Naive thymus-derived CD8-positive, alpha-beta T cell (primary cell): ENCODE results near the gene AFAP1. TPM values are rescaled to one million over a fixed set of nuclear protein-coding genes. Genes with fewer than 3 reads are reported as not detected.

Experiments
- ATAC-seq, 2 donors: fragments of 150-1000 bp; cut with Tn5 transposase in 1 of 2; sonication (Bioruptor Pico), chemical (Tn5 transposase) in 1 of 2; 1 replicate in 1 of 2; 2 replicates in 1 of 2; pipeline ENCODE4 v1.10.0; 2021; ENCODE audit warnings: mild to moderate bottlenecking in 2 of 2, moderate library complexity in 2 of 2
- POLR2A ChIA-PET: fragments of 350-600 bp; sonication (Branson Sonifier 250); formaldehyde crosslinking; loops from one replicate; lab custom pipeline; 2021; ENCODE audit warnings: antibody characterized with exemption; lab: Charles Lee
- DNase-seq, 10 donors: peaks; one replicate each; pipeline versions ENCODE4 v3.0.0 to v3.0.0-alpha.2; 2020 to 2022
- H3K27ac Mint-ChIP-seq, 10 donors: one replicate each; pipeline ENCODE4 v1.8.0; 2020 to 2022; ENCODE audit warnings: mild to moderate bottlenecking in 10 of 10, mixed read lengths in 10 of 10, moderate library complexity in 4 of 10, inconsistent platforms in 1 of 10
- H3K27me3 Mint-ChIP-seq, 5 donors: one replicate each; pipeline ENCODE4 v1.8.0; 2021 to 2022; ENCODE audit warnings: mixed read lengths in 5 of 5
- H3K36me3 Mint-ChIP-seq, 3 donors: one replicate each; pipeline ENCODE4 v1.8.0; 2020 to 2022; ENCODE audit warnings: mixed read lengths in 3 of 3, mild to moderate bottlenecking in 2 of 3, inconsistent platforms in 1 of 3
- H3K4me1 Mint-ChIP-seq, 4 donors: one replicate each; pipeline ENCODE4 v1.8.0; 2021 to 2022; ENCODE audit warnings: mixed read lengths in 4 of 4
- H3K4me3 Mint-ChIP-seq, 10 donors: one replicate each; pipeline ENCODE4 v1.8.0; 2020 to 2022; ENCODE audit warnings: mild to moderate bottlenecking in 10 of 10, mixed read lengths in 10 of 10, moderate library complexity in 6 of 10, inconsistent platforms in 1 of 10
- H3K9me3 Mint-ChIP-seq, 9 donors: one replicate each; pipeline ENCODE4 v1.8.0; 2020 to 2022; ENCODE audit warnings: mixed read lengths in 9 of 9, mild to moderate bottlenecking in 3 of 9, inconsistent platforms in 1 of 9, moderate library complexity in 1 of 9
- polyA plus RNA-seq, 3 donors: library from polyadenylated mRNA; unstranded; fragments of 300-500 nt; fragmentation: Illumina TruSeq; gene quantifications; one replicate each; pipeline ENCODE4 v1.2.3, GENCODE V29; 2021
- total RNA-seq, 8 experiments: library from RNA in 2 of 8; stranded (reverse) in 2 of 8; gene quantifications; one replicate each; pipeline ENCODE4 v1.2.3 and lab custom pipeline; 2021 to 2026

The AFAP1 gene
- total and polyA plus RNA-seq, 5 experiments from 2014 or later, result 0.90 to 7.6 (median 3.3) TPM

DNA sequence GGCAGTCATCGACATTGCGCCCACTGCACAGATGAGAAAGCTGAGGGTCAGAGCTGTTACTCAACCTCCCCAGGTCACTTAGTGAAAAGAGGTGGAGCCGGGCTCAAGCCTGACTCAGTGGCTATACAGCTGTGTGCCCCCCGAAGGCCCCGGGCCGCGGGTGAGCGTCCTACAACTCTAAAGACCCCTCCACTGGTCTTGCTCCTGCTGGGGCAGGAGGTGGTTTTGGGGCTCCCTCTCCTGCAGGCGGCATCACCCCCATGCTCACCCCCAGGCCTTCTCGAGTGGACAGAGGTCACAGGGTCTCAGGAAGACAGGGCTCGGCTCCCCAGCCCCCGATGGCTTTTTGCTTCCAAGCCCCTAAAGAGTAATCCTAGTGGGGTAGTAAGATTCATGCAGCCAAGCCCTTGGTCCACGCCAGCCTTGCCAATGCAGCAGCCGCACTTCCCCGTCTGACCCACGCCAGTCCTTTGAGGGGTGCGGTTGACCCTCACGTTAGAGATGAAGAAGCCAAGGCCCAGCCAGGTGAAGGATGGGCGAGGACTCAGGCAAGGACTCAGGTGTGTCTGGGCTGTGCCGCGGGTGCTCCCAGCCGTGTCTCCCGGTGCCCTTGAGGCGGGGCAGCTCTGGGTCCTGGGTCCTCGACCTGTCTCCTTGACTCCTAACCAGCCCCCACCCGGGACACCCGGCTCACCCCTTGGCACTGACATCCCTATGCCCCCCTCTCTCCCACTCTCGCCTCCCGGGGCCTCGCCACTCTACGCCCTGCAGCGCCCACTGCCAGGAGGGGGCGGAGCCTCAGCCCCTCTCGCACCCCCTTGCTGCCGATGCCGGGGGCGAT lies 200.4 kb downstream of the AFAP1 start:
- Mint-ChIP-seq H3K4me3 (no peak overlapping the region), H3K27ac (peak overlapping the region in 1 of 10 donors; percentile 29), H3K36me3 (no peaks in the 10 kb centered on the region), H3K9me3 (no peaks in the 10 kb centered on the region), H3K27me3 (no peaks in the 10 kb centered on the region), H3K4me1 (peaks cover 0 to 4% (median 2%) of the 10 kb centered on the region in 4 donors)
- no peak for DNase-seq
- POLR2A ChIA-PET, result no interaction called here
- no peak for ATAC-seq

DNA sequence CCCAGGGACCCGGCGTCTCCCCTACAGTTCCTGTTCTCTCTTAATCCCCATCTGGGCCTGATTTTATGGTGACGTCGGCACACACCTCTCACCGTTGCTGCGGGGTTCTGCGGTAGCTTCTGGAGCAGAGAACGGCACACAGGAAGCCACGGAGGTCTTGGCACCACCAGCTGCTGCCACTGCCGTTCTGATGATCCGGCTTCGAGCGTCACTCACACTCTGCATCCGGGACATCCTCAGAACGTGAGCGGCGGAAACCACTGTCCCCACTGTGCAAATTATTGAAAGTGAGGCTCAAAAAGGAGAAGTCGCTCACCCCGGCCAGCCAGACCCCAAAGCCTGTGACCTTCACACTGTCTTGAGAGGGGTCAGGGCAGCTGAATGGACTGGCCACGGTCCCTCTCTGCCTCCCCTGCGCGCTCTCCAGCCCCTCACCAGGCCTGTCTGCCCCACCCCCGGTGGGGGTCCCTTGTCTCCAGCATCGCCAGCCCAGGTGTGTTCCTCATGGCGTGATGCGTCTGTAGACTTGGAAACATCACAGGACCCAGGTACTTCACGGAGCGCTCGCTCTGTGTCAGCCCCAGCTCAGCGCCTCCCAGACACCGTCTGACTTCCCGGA lies 201.1 kb downstream of the AFAP1 start:
- H3K4me1 Mint-ChIP-seq, result no peaks in the 10 kb centered on the region
- DNase-seq (peak in 1 of 10 donors; percentile 31), ATAC-seq (peak in 1 of 2 donors; percentile 56)
- no peaks in the 10 kb centered on the region for H3K36me3 Mint-ChIP-seq
- H3K9me3 Mint-ChIP-seq, result no peaks in the 10 kb centered on the region
- H3K27ac Mint-ChIP-seq, result peak overlapping the region in 3 of 10 donors; percentile 29 to 73 (median 34)
- POLR2A ChIA-PET, result no interaction called here
- no peak overlapping the region for H3K4me3 Mint-ChIP-seq
- H3K27me3 Mint-ChIP-seq, result no peaks in the 10 kb centered on the region

DNA sequence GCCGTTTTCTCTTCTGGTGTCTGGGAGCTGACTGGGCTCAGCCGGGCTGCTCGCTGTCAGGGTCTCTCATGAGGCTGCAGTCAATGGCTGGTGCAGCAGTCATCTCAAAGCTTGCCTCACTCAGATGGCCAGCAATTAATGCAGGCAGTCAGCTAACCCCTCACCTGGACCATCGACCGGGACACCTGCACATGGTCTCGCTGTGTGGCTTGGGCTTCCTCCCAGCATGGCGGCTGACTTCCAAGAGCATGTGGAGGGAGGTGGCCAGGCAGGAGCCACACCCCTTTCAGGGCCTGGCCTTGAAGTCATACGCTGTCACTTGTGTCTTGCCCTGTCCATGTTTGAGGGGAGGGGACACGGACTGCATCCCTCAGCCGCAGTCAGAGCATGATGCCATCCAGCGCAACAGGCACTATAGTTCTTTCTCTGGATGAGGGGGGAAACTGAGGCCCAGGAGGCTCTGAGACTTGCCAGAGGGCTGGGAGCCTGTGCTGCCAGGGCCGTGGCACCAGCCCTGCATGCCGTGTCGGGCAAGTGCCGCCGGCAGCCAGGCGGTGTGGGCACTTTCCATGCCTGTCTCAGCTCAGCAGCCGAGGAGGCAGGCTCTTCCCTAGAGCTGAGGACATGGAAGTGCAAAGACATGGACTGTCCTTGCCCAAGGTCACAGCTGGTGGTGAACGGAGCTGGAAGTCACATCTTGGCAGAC lies 201.8 kb downstream of the AFAP1 start:
- ATAC-seq (no peak), DNase-seq (no peak)
- H3K36me3 Mint-ChIP-seq, result no peaks in the 10 kb centered on the region
- no peaks in the 10 kb centered on the region for H3K4me1 Mint-ChIP-seq
- peak overlapping the region in 2 of 10 donors; percentile 18 to 34 for H3K27ac Mint-ChIP-seq
- H3K4me3 Mint-ChIP-seq, result no peak overlapping the region
- no peaks in the 10 kb centered on the region for H3K9me3 Mint-ChIP-seq
- no peaks in the 10 kb centered on the region for H3K27me3 Mint-ChIP-seq
- POLR2A ChIA-PET, result no interaction called here

GRCh38 chr4:7737268-7737645 lies 202.4 kb downstream of the AFAP1 start:
- no peaks in the 10 kb centered on the region for H3K4me1 Mint-ChIP-seq
- no peak overlapping the region for H3K27ac Mint-ChIP-seq
- no peaks in the 10 kb centered on the region for H3K36me3 Mint-ChIP-seq
- H3K9me3 Mint-ChIP-seq, result no peaks in the 10 kb centered on the region
- ATAC-seq (no peak), DNase-seq (no peak)
- no peaks in the 10 kb centered on the region for H3K27me3 Mint-ChIP-seq
- no peak overlapping the region for H3K4me3 Mint-ChIP-seq
- POLR2A ChIA-PET, result no interaction called here

DNA sequence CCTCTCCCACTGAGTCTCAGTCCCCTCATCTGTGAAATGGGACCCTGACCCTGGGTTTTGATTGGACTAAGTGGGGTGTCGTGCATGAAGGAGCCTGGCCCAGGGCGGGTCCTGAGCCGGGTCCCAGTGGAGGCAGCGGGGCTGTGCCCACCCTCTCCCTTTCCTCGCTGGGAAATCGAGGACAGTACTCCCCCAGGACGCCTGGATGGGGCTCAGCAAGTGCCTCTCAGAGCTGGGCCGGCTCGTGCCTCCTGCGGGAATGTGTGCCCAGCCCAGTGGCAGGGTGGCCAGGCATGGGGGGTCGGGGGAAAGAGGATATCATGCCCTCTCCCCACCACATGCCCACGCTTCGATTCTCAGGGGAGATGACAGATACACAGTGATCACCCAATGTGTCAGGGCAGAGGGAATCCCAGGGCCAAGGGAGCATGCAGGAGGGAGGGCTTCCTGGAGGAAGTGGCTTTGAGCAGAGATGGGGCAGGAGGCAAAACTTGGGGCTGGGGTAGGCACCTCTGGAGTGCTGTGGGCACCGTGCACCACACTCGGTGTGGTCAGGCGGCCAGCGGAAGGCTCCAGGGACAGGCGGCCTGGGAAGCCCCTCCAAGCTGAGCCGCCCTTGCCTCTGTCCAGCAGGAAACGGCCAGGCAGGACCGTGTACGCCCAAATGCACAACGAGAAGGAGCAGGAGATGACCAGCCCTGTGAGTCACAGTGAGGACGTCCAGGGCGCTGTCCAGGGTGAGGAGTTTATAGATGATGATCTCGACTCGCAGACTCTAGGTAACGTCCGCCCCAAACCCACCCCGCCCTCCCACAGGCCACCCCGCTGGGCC lies 203.0 kb downstream of the AFAP1 start:
- H3K9me3 Mint-ChIP-seq, result no peaks in the 10 kb centered on the region
- DNase-seq (no peak), ATAC-seq (no peak)
- H3K27ac Mint-ChIP-seq, result peak overlapping the region in 1 of 10 donors; percentile 8
- H3K36me3 Mint-ChIP-seq, result no peaks in the 10 kb centered on the region
- H3K27me3 Mint-ChIP-seq, result no peaks in the 10 kb centered on the region
- H3K4me3 Mint-ChIP-seq, result no peak overlapping the region
- POLR2A ChIA-PET, result no interaction called here
- H3K4me1 Mint-ChIP-seq, result no peaks in the 10 kb centered on the region

DNA sequence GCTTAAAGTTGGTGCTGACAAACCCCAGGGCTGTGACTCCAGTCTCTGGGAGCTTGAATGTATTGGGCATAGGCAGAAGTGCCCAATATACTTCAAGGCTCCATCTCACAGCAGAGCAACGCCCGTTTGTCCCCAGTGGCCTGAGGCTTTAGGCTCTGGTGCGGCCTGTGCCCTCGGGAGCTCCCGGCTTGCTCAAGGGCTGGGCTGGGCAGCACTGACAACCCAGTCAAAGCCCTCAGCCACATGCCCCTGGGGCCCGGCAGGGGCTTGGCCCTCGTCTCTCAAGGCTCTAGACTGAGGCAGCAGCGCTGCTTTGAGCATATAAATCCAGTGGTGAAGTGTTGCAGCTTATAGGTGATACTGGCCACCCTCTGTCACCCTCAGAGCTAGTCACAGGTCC lies 203.7 kb downstream of the AFAP1 start:
- Mint-ChIP-seq H3K4me1 (no peaks in the 10 kb centered on the region), H3K9me3 (no peaks in the 10 kb centered on the region), H3K4me3 (no peak overlapping the region), H3K36me3 (no peaks in the 10 kb centered on the region), H3K27me3 (no peaks in the 10 kb centered on the region), H3K27ac (no peak overlapping the region)
- DNase-seq (no peak), ATAC-seq (no peak)
- POLR2A ChIA-PET, result no interaction called here

GRCh38 chr4:7735395-7735794 lies 204.3 kb downstream of the AFAP1 start:
- Mint-ChIP-seq H3K27ac (peak overlapping the region in 1 of 10 donors; percentile 59), H3K4me3 (no peak overlapping the region), H3K27me3 (no peaks in the 10 kb centered on the region), H3K9me3 (no peaks in the 10 kb centered on the region), H3K36me3 (no peaks in the 10 kb centered on the region), H3K4me1 (no peaks in the 10 kb centered on the region)
- ATAC-seq (no peak), DNase-seq (no peak)
- POLR2A ChIA-PET, result no interaction called here

- Mint-ChIP-seq H3K27me3 (no peaks in the 10 kb centered on the region), H3K4me1 (no peaks in the 10 kb centered on the region), H3K27ac (peak overlapping the region in 1 of 10 donors; percentile 85), H3K9me3 (no peaks in the 10 kb centered on the region), H3K4me3 (no peak overlapping the region), H3K36me3 (no peaks in the 10 kb centered on the region)
- no peak for DNase-seq
- POLR2A ChIA-PET, result no interaction called here
- ATAC-seq, result no peak
These were observed 204.9 kb downstream of the AFAP1 start for GRCh38 chr4:7734651-7735260.

DNA sequence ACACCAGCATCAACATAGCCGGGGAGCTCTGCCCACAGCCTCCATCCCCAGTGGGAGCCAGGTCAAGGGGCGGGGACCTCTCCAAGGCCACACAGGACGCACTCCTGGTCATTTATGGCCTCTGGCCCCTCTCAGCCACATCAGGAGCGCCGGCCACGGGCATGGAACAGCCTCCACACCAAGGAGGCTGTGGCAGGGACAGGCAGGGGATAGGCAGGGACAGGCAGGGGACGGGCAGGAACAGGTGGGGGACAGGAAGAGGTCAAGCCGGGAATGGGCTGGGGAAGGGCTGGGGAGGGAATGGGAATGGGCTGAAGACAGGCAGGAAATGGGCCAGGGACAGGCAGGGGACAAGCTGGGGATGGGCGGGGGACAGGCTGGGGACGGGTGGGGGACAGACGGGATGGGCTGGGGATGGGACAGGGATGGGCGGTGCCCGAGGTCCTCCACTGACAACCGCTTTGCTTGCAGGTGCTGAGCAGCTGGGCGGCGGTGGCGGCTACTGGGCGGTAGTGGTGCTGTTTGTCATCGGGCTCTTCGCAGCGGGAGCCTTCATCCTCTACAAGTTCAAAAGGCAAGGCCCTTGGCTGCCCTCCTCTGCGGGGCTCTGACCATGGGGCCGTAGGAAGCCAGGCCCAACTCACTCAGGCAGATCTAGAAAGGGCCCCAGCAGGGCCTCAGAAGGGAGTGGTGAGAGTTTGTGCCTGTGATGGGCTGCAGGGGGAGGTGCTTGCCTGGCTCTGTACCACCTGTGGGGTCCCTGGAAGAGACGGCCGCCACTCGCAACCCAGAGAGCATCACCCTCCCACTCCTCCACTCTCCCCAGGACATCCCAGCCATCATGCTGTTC lies 205.6 kb downstream of the AFAP1 start:
- Mint-ChIP-seq H3K4me1 (no peaks in the 10 kb centered on the region), H3K4me3 (no peak overlapping the region), H3K36me3 (no peaks in the 10 kb centered on the region), H3K27ac (peak overlapping the region in 2 of 10 donors; percentile 50 to 83), H3K27me3 (no peaks in the 10 kb centered on the region), H3K9me3 (no peaks in the 10 kb centered on the region)
- no peak for ATAC-seq
- POLR2A ChIA-PET, result no interaction called here
- DNase-seq, result no peak

DNA sequence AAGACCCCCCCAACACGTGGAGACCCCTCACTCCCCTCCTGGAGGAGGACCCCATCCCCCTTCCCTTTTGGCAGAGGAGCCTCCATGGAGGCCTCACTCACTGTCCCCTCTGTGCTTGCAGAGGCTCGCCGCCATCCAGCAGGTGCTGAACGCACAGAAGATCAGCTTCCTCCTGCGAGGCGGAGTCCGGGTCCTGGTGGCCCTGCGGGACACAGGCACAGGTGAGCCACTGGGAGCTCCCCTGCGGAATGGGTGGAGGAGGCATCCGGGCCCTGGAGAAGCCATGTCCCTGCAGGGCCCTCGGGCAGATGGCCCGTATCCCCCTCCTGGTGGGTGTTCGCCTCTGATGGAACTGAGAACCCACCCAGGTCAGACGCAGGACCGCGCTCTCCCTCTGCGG lies 206.5 kb downstream of the AFAP1 start:
- Mint-ChIP-seq H3K36me3 (no peaks in the 10 kb centered on the region), H3K27me3 (no peaks in the 10 kb centered on the region), H3K27ac (peak overlapping the region in 1 of 10 donors; percentile 83), H3K4me3 (no peak overlapping the region), H3K4me1 (no peaks in the 10 kb centered on the region), H3K9me3 (no peaks in the 10 kb centered on the region)
- POLR2A ChIA-PET, result no interaction called here
- ATAC-seq (no peak), DNase-seq (no peak)

DNA sequence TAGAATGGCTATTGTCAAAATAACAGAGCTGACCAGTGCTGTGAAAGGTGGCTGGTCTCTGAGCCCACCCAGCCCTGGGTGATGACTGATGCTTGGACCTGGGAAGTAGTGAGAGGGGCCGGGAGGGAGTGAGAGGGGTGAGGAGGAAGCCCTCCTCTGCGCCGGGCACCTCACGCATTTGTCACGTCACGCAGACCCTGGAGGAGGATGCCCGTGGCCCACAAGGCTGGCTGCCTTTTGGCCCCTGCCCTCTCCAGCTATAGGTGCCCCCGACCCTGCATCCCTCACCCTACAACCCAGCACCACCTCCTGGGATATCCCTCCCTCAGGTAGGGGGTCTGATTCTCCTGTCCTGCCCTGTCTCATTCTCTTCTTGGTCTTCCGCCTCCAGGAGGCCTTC lies 207.4 kb downstream of the AFAP1 start:
- no peak for DNase-seq
- POLR2A ChIA-PET, result no interaction called here

More for the DNA sequence above, 207.4 kb downstream of the AFAP1 start:
- Mint-ChIP-seq H3K4me3 (no peak overlapping the region), H3K27ac (peak overlapping the region in 1 of 10 donors; percentile 4), H3K27me3 (no peaks in the 10 kb centered on the region), H3K4me1 (no peaks in the 10 kb centered on the region), H3K9me3 (no peaks in the 10 kb centered on the region), H3K36me3 (no peaks in the 10 kb centered on the region)
- ATAC-seq, result no peak
